Heart left ventricle (tissue), 16 donors: Measurements from ENCODE around the gene STX8. TPM values are rescaled to one million over a fixed set of nuclear protein-coding genes. Genes with fewer than 3 reads are reported as not detected.

Experiments used
- ATAC-seq, 4 donors: fragments of 200-7000 bp; cut with Tn5 transposase; one replicate each; pipeline ENCODE4 v1.9.1; 2020 to 2022; ENCODE audit warnings: moderate library complexity in 4 of 4, mild to moderate bottlenecking in 3 of 4, moderate number of reproducible peaks in 1 of 4
- DNase-seq, 5 donors: peaks; one replicate each; pipeline ENCODE4 v3.0.0-alpha.2; 2020
- H3K27ac ChIP-seq, 12 donors: fragments of 200-600 bp; sonication (generic) in 4 of 12; one replicate each; pipeline versions ENCODE4 v1.5.0 to v1.8.0; 2016 to 2022; ENCODE audit warnings: mild to moderate bottlenecking in 2 of 12
- H3K27me3 ChIP-seq, 9 donors: fragments of 200-600 bp; sonication (generic) in 2 of 9; one replicate each; pipeline versions ENCODE4 v1.5.1 to v1.8.0; 2016 to 2022; ENCODE audit warnings: mild to moderate bottlenecking in 3 of 9
- H3K36me3 ChIP-seq, 9 donors: fragments of 200-600 bp; sonication (generic) in 2 of 9; one replicate each; pipeline versions ENCODE4 v1.5.0 to v1.8.0; 2018 to 2022; ENCODE audit warnings: mild to moderate bottlenecking in 2 of 9
- H3K4me1 ChIP-seq, 12 donors: fragments of 200-600 bp; sonication (generic) in 4 of 12; one replicate each; pipeline versions ENCODE4 v1.5.0 to v1.8.0; 2016 to 2022; ENCODE audit warnings: mild to moderate bottlenecking in 3 of 12
- H3K4me3 ChIP-seq, 12 donors: fragments of 200-600 bp; sonication (generic) in 4 of 12; one replicate each; pipeline versions ENCODE4 v1.5.0 to v1.8.0; 2017 to 2022; ENCODE audit warnings: mild to moderate bottlenecking in 9 of 12, moderate library complexity in 4 of 12
- H3K9me3 ChIP-seq, 12 donors: fragments of 200-600 bp; sonication (generic) in 4 of 12; one replicate each; pipeline versions ENCODE4 v1.5.0 to v1.8.0; 2016 to 2022; ENCODE audit warnings: mild to moderate bottlenecking in 1 of 12
- POLR2A ChIP-seq, 2 donors: fragments of 450-650 bp; IDR thresholded peaks; one replicate each; pipeline ENCODE4 v1.6.1; 2017; ENCODE audit warnings: antibody characterized with exemption in 2 of 2, mild to moderate bottlenecking in 2 of 2, moderate library complexity in 2 of 2
- WGBS, 4 donors: extraction: QIAGEN DNeasy Blood & Tissue Kit in 2 of 4; methylation state at CpG; one replicate each; pipeline versions ENCODE4 v1.1.5 to v1.1.7; 2013 to 2018; 5-methylcytosine and 5-hydroxymethylcytosine counted together
- intact Hi-C, 10 donors: fragments of 100-400 bp; cut with DNase I; formaldehyde crosslinking; loops; one replicate each; pipeline versions ENCODE4 v1.11.1 to v1.14.2; 2022
- polyA plus RNA-seq, 2 donors: library from polyadenylated mRNA; stranded (reverse); fragments of 200-250 nt; gene quantifications; one replicate each; pipeline ENCODE4 v1.2.3, GENCODE V29; 2013
- total RNA-seq, 9 donors: library from RNA; depleted of rRNA in 2 of 9; stranded (reverse); fragments of >200 nt in 2 of 9; fragmentation: NEBNext Ultra II Directional in 3 of 9; extraction: Animal tissue kit (Norgen Biotek cat#: 25700) in 3 of 9; gene quantifications; one replicate each; pipeline versions ENCODE4 v1.1.0 to v1.2.4, GENCODE V29; 2016 to 2023
- TF ChIP-seq, protein P1 (sequence below), 12 donors: fragments of 200-600 bp; sonication (generic) in 4 of 12; IDR thresholded peaks; one replicate each; pipeline versions ENCODE4 v1.5.0 to v1.8.0; 2018 to 2022; ENCODE audit warnings: antibody characterized with exemption in 12 of 12, mild to moderate bottlenecking in 5 of 12
- donor health status: ischemic (EF 13 %, LVEDD 7.1; RV severe dilation, severe dysfunction).
- donor health status: healthy with polysubstance abuse.
- donor health status: DM: no; HTN: yes; CAD: no.
- donor health status: DM: no; HTN: no; CAD: no.
- donor health status: ischemic (EF 25% LVEDD 6.9; RV normal size, moderate dysfunction).
- donor health status: ischemic (EF 25% LVEDD 5.7; RV mildly dilated, moderate dysfunction).
- donor health status: healthy.
- donor health status: DM: yes; HTN: yes; CAD: no.
- donor health status: ischemic (EF 35%, LVEDD 5.7; RV mildly dilated, moderate dysfunction).
- donor health status: nonischemic (EF 11% LVEDD 7.7; RV severe dilation, severe dysfunction).
- donor health status: DM: yes; HTN: yes; CAD: no.
- donor health status: PGD.
- donor health status: ischemic (EF 29% LVEDD 5.4; RV normal size, mild dysfunction).
- donor health status: nonischemic (EF 23%, LVEDD 6.1; RV moderate dilation, normal function).

Gene STX8
- total and polyA plus RNA-seq, 11 donors, result 43.2 to 86.0 (median 62.3) TPM

- intact Hi-C loops, result loop anchor here in 6 of 10 donors (5.0 to 10.0 kb wide), 6 partner anchors 55 to 307 kb away; no protein-coding TSS in a partner anchor
- TF ChIP-seq, protein P1, sequence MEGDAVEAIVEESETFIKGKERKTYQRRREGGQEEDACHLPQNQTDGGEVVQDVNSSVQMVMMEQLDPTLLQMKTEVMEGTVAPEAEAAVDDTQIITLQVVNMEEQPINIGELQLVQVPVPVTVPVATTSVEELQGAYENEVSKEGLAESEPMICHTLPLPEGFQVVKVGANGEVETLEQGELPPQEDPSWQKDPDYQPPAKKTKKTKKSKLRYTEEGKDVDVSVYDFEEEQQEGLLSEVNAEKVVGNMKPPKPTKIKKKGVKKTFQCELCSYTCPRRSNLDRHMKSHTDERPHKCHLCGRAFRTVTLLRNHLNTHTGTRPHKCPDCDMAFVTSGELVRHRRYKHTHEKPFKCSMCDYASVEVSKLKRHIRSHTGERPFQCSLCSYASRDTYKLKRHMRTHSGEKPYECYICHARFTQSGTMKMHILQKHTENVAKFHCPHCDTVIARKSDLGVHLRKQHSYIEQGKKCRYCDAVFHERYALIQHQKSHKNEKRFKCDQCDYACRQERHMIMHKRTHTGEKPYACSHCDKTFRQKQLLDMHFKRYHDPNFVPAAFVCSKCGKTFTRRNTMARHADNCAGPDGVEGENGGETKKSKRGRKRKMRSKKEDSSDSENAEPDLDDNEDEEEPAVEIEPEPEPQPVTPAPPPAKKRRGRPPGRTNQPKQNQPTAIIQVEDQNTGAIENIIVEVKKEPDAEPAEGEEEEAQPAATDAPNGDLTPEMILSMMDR (IDR thresholded peaks at IDR 0.05), result no peak
- no peak for TF ChIP-seq POLR2A (IDR thresholded peaks at IDR 0.05)
- Histone ChIP-seq H3K27ac (no peak overlapping the region), H3K4me3 (no peak overlapping the region), H3K27me3 (no peaks in the 10 kb centered on the region), H3K36me3 (peaks cover 0 to 5% (median 0%) of the 10 kb centered on the region in 9 donors), H3K9me3 (no peaks in the 10 kb centered on the region), H3K4me1 (no peaks in the 10 kb centered on the region)
- WGBS, 4 donors, result 87 to 97% (median 92%) methylated on average over 7 of the region's 7 CpGs
- no peak for DNase-seq
- no peak for ATAC-seq
Measured at GRCh38 chr17:9299695-9300094, 275.9 kb downstream of the STX8 start.

DNA sequence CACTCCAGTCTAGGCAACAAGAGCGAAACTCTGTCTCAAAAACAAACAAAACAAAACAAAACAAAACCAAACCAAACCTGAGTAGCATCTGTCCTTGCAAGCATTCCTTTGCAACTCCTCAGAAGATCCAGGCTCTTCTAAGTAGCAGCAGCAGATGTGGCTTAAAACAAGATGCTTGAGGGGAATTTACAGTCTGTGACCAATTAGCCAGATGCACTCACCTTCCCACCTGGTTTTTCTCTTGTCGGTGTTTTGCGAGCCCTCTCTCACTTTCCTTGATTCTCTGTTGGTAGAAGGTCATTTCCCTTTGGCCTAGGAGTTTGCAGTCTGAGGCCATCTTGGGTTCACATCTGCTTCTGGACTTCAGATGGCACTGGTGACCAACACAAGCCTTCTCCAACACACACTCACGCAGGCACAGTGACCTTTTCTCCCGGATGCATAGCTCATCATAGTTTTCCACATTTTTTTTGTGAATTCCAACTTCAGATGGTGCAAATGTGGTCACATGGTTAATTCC lies 276.8 kb downstream of the STX8 start:
- H3K36me3 ChIP-seq, result peaks cover 0 to 5% (median 0%) of the 10 kb centered on the region in 9 donors
- no peak overlapping the region for H3K4me3 ChIP-seq
- 86 to 94% (median 90%) methylated on average over 5 of the region's 5 CpGs for WGBS, 4 donors
- no peak overlapping the region for H3K27ac ChIP-seq
- TF ChIP-seq, protein P1 (IDR thresholded peaks at IDR 0.05), result no peak
- no peak for TF ChIP-seq POLR2A (IDR thresholded peaks at IDR 0.05)
- DNase-seq (no peak), ATAC-seq (no peak)
- no peaks in the 10 kb centered on the region for H3K9me3 ChIP-seq
- H3K4me1 ChIP-seq, result no peaks in the 10 kb centered on the region
- intact Hi-C loops, result loop anchor here in 6 of 10 donors (5.0 to 10.0 kb wide), 5 partner anchors 184 to 307 kb away; no protein-coding TSS in a partner anchor
- no peaks in the 10 kb centered on the region for H3K27me3 ChIP-seq

DNA sequence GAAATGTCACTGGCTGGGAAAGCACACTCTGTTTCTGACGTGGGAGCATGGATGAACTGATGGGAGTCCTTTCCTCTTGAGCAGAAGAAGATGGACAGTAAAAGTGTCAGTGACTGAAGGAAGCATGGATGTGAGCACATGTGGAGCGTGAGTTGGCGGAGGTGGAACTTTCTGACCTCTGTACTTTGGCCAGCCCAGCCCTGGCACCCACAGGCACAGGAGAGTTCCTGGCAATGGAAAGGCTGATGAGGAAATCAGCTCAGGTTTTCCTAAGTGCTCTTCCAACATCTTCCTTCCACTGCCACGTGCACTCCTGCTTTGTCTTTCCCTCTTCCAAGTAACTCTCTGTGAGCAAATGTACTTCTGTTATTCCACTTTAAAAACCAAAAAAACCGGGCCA lies 277.5 kb downstream of the STX8 start:
- Histone ChIP-seq H3K4me1 (no peaks in the 10 kb centered on the region), H3K27ac (no peak overlapping the region), H3K4me3 (no peak overlapping the region), H3K9me3 (no peaks in the 10 kb centered on the region), H3K36me3 (peaks cover 0 to 5% (median 0%) of the 10 kb centered on the region in 9 donors), H3K27me3 (no peaks in the 10 kb centered on the region)
- TF ChIP-seq, protein P1 (IDR thresholded peaks at IDR 0.05), result no peak
- no peak for TF ChIP-seq POLR2A (IDR thresholded peaks at IDR 0.05)
- WGBS, 4 donors, result 79 to 87% (median 83%) methylated on average over 5 of the region's 5 CpGs
- intact Hi-C loops, result loop anchor here in 6 of 10 donors (5.0 to 10.0 kb wide), 5 partner anchors 183 to 306 kb away; no protein-coding TSS in a partner anchor
- DNase-seq (no peak), ATAC-seq (no peak)

GRCh38 chr17:9294661-9295210 lies 280.9 kb downstream of the STX8 start:
- H3K4me3 ChIP-seq, result no peak overlapping the region
- H3K27ac ChIP-seq, result no peak overlapping the region
- no peaks in the 10 kb centered on the region for H3K9me3 ChIP-seq
- DNase-seq (no peak), ATAC-seq (no peak)
- TF ChIP-seq, protein P1 (IDR thresholded peaks at IDR 0.05), result no peak
- TF ChIP-seq POLR2A (IDR thresholded peaks at IDR 0.05), result no peak
- no peaks in the 10 kb centered on the region for H3K27me3 ChIP-seq
- 88 to 99% (median 93%) methylated on average over 4 of the region's 4 CpGs for WGBS, 4 donors
- peaks cover 0 to 5% (median 0%) of the 10 kb centered on the region in 9 donors for H3K36me3 ChIP-seq
- intact Hi-C loops, result loop anchor here (5.0 to 10.0 kb wide), 10 partner anchors 52 to 302 kb away; no protein-coding TSS in a partner anchor
- peaks cover 0 to 12% (median 3%) of the 10 kb centered on the region in 12 donors for H3K4me1 ChIP-seq
